Endothelial cell (in vitro differentiated cells): ENCODE data around the gene ECE1. TPM values are rescaled to one million over a fixed set of nuclear protein-coding genes. Genes with fewer than 3 reads are reported as not detected.
A peak's percentile ranks its signal among the peaks of the same experiment; 100 is the strongest.
"Not testable (repeated sequence)": the region's sequence is repeated elsewhere in the genome, so short reads cannot be mapped to it uniquely, and the experiment has no call there.

ENCODE experiments used
- DNase-seq: peaks from one replicate; pipeline ENCODE4 v3.0.0; 2021; ENCODE audit warnings: low spot score
- H3K27ac Mint-ChIP-seq: one replicate; pipeline ENCODE4 v1.8.0; 2021; ENCODE audit warnings: mixed read lengths, inconsistent platforms; ENCODE audit not compliant: unreplicated experiment
- H3K27me3 Mint-ChIP-seq: one replicate; pipeline ENCODE4 v1.8.0; 2021; ENCODE audit warnings: mild to moderate bottlenecking, moderate library complexity, mixed read lengths, inconsistent platforms; ENCODE audit not compliant: unreplicated experiment
- H3K36me3 Mint-ChIP-seq: one replicate; pipeline ENCODE4 v1.8.0; 2021; ENCODE audit warnings: mild to moderate bottlenecking, low read depth, mixed read lengths, inconsistent platforms; ENCODE audit not compliant: unreplicated experiment
- H3K4me1 Mint-ChIP-seq: one replicate; pipeline ENCODE4 v1.8.0; 2021; ENCODE audit warnings: mild to moderate bottlenecking, mixed read lengths, inconsistent platforms; ENCODE audit not compliant: unreplicated experiment
- H3K4me3 Mint-ChIP-seq: one replicate; pipeline ENCODE4 v1.8.0; 2021; ENCODE audit warnings: mild to moderate bottlenecking, mixed read lengths, inconsistent platforms; ENCODE audit not compliant: unreplicated experiment
- H3K9me3 Mint-ChIP-seq: one replicate; pipeline ENCODE4 v1.8.0; 2021; ENCODE audit warnings: mixed read lengths, inconsistent platforms; ENCODE audit not compliant: unreplicated experiment
- total RNA-seq: library from RNA; stranded (reverse); fragmentation: NEBNext Ultra II Directional; extraction: Animal tissue kit (Norgen Biotek cat#: 25700); gene quantifications from one replicate; pipeline ENCODE4 v1.2.1, GENCODE V29; 2021; ENCODE audit not compliant: unreplicated experiment
- TF ChIP-seq, protein P1 (sequence below): fragments of 200-600 bp; sonication (generic); IDR thresholded peaks from one replicate; pipeline ENCODE4 v1.5.0; 2021; ENCODE audit warnings: antibody characterized with exemption; ENCODE audit not compliant: unreplicated experiment

ECE1 gene
- total RNA-seq, 1 donor from 2014 or later = 328 TPM

GRCh38 chr1:21216835-21217811 lies 73.1 kb downstream of the ECE1 start:
- peaks cover 1% of the 10 kb centered on the region for H3K27me3 Mint-ChIP-seq
- peak; percentile 68 for DNase-seq
- H3K9me3 Mint-ChIP-seq = no peaks in the 10 kb centered on the region
- no peaks in the 10 kb centered on the region for H3K4me1 Mint-ChIP-seq
- TF ChIP-seq, protein P1, sequence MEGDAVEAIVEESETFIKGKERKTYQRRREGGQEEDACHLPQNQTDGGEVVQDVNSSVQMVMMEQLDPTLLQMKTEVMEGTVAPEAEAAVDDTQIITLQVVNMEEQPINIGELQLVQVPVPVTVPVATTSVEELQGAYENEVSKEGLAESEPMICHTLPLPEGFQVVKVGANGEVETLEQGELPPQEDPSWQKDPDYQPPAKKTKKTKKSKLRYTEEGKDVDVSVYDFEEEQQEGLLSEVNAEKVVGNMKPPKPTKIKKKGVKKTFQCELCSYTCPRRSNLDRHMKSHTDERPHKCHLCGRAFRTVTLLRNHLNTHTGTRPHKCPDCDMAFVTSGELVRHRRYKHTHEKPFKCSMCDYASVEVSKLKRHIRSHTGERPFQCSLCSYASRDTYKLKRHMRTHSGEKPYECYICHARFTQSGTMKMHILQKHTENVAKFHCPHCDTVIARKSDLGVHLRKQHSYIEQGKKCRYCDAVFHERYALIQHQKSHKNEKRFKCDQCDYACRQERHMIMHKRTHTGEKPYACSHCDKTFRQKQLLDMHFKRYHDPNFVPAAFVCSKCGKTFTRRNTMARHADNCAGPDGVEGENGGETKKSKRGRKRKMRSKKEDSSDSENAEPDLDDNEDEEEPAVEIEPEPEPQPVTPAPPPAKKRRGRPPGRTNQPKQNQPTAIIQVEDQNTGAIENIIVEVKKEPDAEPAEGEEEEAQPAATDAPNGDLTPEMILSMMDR = peak; percentile 87
- no peak overlapping the region for H3K4me3 Mint-ChIP-seq
- H3K27ac Mint-ChIP-seq = no peak overlapping the region
- peaks cover 16% of the 10 kb centered on the region for H3K36me3 Mint-ChIP-seq

DNA sequence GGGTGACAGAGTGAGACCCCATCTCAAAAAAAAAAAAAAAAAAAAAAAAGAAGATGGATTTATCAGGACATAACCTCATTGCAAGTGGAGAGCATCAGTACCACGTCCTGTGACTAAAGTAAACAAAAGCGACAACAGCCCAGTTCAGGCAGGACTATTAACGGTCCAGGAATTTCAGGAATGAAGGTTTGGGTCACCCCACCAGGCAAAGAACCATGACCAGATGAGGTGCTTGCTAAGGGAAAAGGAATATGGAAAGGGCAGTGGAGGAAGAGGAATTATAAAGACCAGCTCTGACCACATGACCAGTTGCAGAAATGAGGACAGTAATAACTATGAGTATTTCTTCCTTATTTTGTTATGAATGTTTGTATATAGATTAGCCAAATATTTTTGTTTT lies 78.1 kb downstream of the ECE1 start:
- no peak overlapping the region for H3K27ac Mint-ChIP-seq
- peaks cover 2% of the 10 kb centered on the region for H3K27me3 Mint-ChIP-seq
- DNase-seq = no peak
- TF ChIP-seq, protein P1 = no peak
- no peaks in the 10 kb centered on the region for H3K4me1 Mint-ChIP-seq
- no peak overlapping the region for H3K4me3 Mint-ChIP-seq
- H3K9me3 Mint-ChIP-seq = no peaks in the 10 kb centered on the region
- peaks cover 3% of the 10 kb centered on the region for H3K36me3 Mint-ChIP-seq

DNA sequence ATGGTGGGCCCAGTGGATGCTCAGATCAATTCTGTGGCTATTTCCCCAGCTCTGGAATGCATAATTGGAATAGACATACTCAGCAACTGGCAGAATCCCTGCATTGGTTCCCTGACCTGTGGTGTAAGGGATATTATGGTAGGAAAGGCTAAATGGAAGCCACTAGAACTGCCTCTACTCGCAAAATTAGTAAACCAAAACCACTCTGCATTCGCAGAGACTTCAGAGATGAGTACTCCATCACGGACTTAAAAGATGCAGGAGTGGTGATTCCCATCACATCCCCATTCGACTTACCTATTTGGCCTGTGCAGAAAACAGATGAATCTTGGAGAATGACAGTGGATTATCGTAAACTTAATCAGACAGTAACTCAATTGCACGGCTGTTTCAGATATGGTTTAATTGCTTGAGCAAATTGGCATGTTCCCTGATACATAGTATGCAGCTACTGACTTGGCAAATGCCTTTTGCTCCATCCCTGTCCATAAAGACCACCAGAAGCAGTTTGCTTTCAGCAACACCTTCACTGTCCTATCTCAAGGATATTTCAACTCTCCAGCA lies 82.0 kb downstream of the ECE1 start:
- H3K4me1 Mint-ChIP-seq, H3K4me3 Mint-ChIP-seq, H3K27me3 Mint-ChIP-seq, H3K9me3 Mint-ChIP-seq, H3K27ac Mint-ChIP-seq, H3K36me3 Mint-ChIP-seq, DNase-seq: not testable (repeated sequence)

DNA sequence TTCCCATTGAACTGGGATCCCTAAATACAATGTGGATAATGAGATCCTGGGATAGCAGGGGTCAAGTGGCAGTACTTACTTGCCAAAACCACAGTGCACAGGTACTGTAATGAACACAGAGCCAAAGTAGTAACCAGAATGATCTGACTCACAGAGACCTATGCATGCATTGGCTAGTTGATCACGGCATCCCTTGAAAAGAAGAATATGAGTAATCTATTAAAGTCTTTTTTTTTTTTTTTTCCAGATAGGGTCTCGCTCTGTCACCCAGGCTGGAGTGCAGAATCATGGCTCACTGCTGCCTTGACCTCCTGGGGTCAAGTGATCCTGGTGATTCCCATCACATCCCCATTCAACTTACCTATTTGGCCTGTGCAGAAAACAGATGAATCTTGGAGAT lies 84.1 kb downstream of the ECE1 start:
- TF ChIP-seq, protein P1 = no peak
- Mint-ChIP-seq H3K27ac (no peak overlapping the region), H3K36me3 (no peaks in the 10 kb centered on the region), H3K9me3 (no peaks in the 10 kb centered on the region), H3K4me3 (no peak overlapping the region), H3K27me3 (no peaks in the 10 kb centered on the region), H3K4me1 (no peaks in the 10 kb centered on the region)
- no peak for DNase-seq

DNA sequence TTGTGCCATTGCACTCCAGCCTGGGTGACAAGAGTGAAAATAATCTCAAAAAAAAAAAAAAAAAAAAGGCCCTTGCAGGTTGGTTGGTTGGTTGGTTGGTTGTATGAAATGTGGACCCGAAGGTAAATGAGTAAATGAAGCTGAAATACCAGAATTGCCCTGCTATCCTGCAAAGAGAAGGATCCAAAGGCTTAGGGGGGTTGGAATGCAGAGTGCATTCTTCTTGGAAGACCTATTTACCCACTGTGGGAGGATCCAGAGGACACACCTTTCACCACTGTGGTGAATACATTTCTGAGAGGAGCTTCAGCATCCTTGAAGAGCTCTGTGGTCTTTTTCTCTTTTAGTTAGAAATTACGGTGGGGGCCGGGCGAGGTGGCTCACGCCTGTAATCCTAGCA lies 84.8 kb downstream of the ECE1 start:
- no peak for DNase-seq
- H3K27me3 Mint-ChIP-seq = no peaks in the 10 kb centered on the region

More for the DNA sequence above, 84.8 kb downstream of the ECE1 start:
- TF ChIP-seq, protein P1 = no peak
- Mint-ChIP-seq H3K27ac (no peak overlapping the region), H3K4me3 (no peak overlapping the region), H3K4me1 (no peaks in the 10 kb centered on the region), H3K36me3 (no peaks in the 10 kb centered on the region), H3K9me3 (no peaks in the 10 kb centered on the region)
